Uterus (tissue), 2 donors: ENCODE measurements around the gene CDC42EP4.
"Not testable (repeated sequence)": the region's sequence is repeated elsewhere in the genome, so short reads cannot be mapped to it uniquely, and the experiment has no call there.

Experiments used
- CTCF ChIP-seq, 4 experiments: fragments of 200-600 bp in 2 of 4; fragments of 450-650 bp in 2 of 4; sonication (generic) in 2 of 4; IDR thresholded peaks; one replicate each; pipeline ENCODE4 v1.5.1; 2016 to 2019; ENCODE audit warnings: antibody characterized with exemption in 4 of 4, mild to moderate bottlenecking in 2 of 4, moderate library complexity in 1 of 4
- POLR2A ChIP-seq, 2 donors: fragments of 450-650 bp; IDR thresholded peaks; one replicate each; pipeline ENCODE4 v1.6.1; 2016; ENCODE audit warnings: antibody characterized with exemption in 2 of 2, mild to moderate bottlenecking in 1 of 2, moderate library complexity in 1 of 2

GRCh38 chr17:73264448-73264847, 47.4 kb downstream of the CDC42EP4 start:
- TF ChIP-seq CTCF, POLR2A (IDR thresholded peaks at IDR 0.05): not testable (repeated sequence)
